ENCODE measurements around the gene PCDHGA10. TPM values are rescaled to one million over a fixed set of nuclear protein-coding genes. Genes with fewer than 3 reads are reported as not detected.
"Not testable (repeated sequence)": the region's sequence is repeated elsewhere in the genome, so short reads cannot be mapped to it uniquely, and the experiment has no call there.

Gene PCDHGA10
- total RNA-seq, 5 donors from 2014 or later (not counting 1 experiment from before 2014, with no cell fraction given): 0.10 to 0.53 (median 0.32) TPM

- ATAC-seq (replicated peaks in 1 of 4) (no peak), DNase-seq (no peak)
- Mint-ChIP-seq H3K27ac (peak within 1 kb of the TSS in 1 of 2 donors; percentile 46), H3K4me3 (peak within 1 kb of the TSS in 2 of 3 donors; percentile 21 to 27), H3K9me3 (peaks cover 13 to 39% (median 26%) of the 10 kb centered on the region in 3 donors), H3K36me3 (peaks cover 9% of the 10 kb centered on the region), H3K27me3 (peaks cover 61 to 76% of the 10 kb centered on the region in 2 donors), H3K4me1 (no peaks in the 10 kb centered on the region)
- Histone ChIP-seq H3K4me3 (ENCODE audit: control insufficient read depth in 1 of 2, extremely low read depth in 1 of 2, low read length in 1 of 2) (peak within 1 kb of the TSS in 1 of 2 donors; percentile 25), H3K27ac (ENCODE audit: low read length) (no peak within 1 kb of the TSS), H3K4me1 (ENCODE audit: control insufficient read depth in 1 of 2, extremely low read depth in 1 of 2, insufficient read depth in 2 of 2, low read length in 2 of 2) (peaks cover 0 to under 1% of the 10 kb centered on the region in 2 experiments), H3K36me3 (ENCODE audit: control insufficient read depth in 2 of 2, extremely low read depth in 1 of 2, insufficient read depth in 1 of 2, low read length in 1 of 2) (no peaks in the 10 kb centered on the region), H3K9me3 (peaks cover 7% of the 10 kb centered on the region), H3K27me3 (replicated peaks in 1 of 2; ENCODE audit: control insufficient read depth in 2 of 2, extremely low read depth in 1 of 2, insufficient read depth in 2 of 2, low read length in 1 of 2) (peaks cover 29 to 51% of the 10 kb centered on the region in 2 experiments)
- ChIA-PET POLR2A (interaction anchor here (0.6 to 0.7 kb wide), 2 partner anchors 62 to 574 kb away, joined by 3 to 9 read pairs; no protein-coding TSS in a partner anchor), CTCF (no interaction called here)
- 39% methylated on average over 30 of the region's 38 CpGs for WGBS (ENCODE audit: insufficient coverage)
Observed at GRCh38 chr5:141392429-141393198, 20.2 kb upstream of the PCDHGA10 start, which contains the start of gene PCDHGA8. Gene PCDHGA8, plus strand, starts transcription at chr5:141392633. Its CDS starts 181 bp downstream, at chr5:141392814.

- Histone ChIP-seq H3K36me3 (ENCODE audit: control insufficient read depth in 2 of 2, extremely low read depth in 1 of 2, insufficient read depth in 1 of 2, low read length in 1 of 2) (no peaks in the 10 kb centered on the region), H3K4me1 (ENCODE audit: control insufficient read depth in 1 of 2, extremely low read depth in 1 of 2, insufficient read depth in 2 of 2, low read length in 2 of 2) (peaks cover 0 to 3% of the 10 kb centered on the region in 2 experiments), H3K27me3 (replicated peaks in 1 of 2; ENCODE audit: control insufficient read depth in 2 of 2, extremely low read depth in 1 of 2, insufficient read depth in 2 of 2, low read length in 1 of 2) (peaks cover 28 to 53% of the 10 kb centered on the region in 2 experiments), H3K9me3 (peaks cover 6% of the 10 kb centered on the region), H3K27ac (ENCODE audit: low read length) (no peak overlapping the region), H3K4me3 (ENCODE audit: control insufficient read depth in 1 of 2, extremely low read depth in 1 of 2, low read length in 1 of 2) (no peak overlapping the region)
- ChIA-PET CTCF (no interaction called here), POLR2A (interaction anchor here in 1 of 2 donors (0.6 kb wide), 1 partner anchor 63 kb away, joined by 9 read pairs; no protein-coding TSS in a partner anchor)
- ATAC-seq (replicated peaks in 1 of 4) (no peak), DNase-seq (no peak)
- Mint-ChIP-seq H3K27me3 (peaks cover 61 to 75% of the 10 kb centered on the region in 2 donors), H3K4me3 (no peak overlapping the region), H3K36me3 (peaks cover 9% of the 10 kb centered on the region), H3K9me3 (peaks cover 13 to 37% (median 25%) of the 10 kb centered on the region in 3 donors), H3K27ac (no peak overlapping the region), H3K4me1 (no peaks in the 10 kb centered on the region)
- WGBS (ENCODE audit: insufficient coverage): 51% methylated on average over 14 of the region's 21 CpGs
Observed at GRCh38 chr5:141393267-141393666, 19.5 kb upstream of the PCDHGA10 start.

GRCh38 chr5:141394401-141395187 is 18.2 kb upstream of the PCDHGA10 start:
- peaks cover 33 to 51% of the 10 kb centered on the region in 2 experiments for H3K27me3 ChIP-seq (replicated peaks in 1 of 2; ENCODE audit: control insufficient read depth in 2 of 2, extremely low read depth in 1 of 2, insufficient read depth in 2 of 2, low read length in 1 of 2)
- Mint-ChIP-seq H3K9me3 (peaks cover 9 to 36% (median 26%) of the 10 kb centered on the region in 3 donors), H3K27me3 (peaks cover 58 to 75% of the 10 kb centered on the region in 2 donors)
- H3K4me1 ChIP-seq (ENCODE audit: control insufficient read depth in 1 of 2, extremely low read depth in 1 of 2, insufficient read depth in 2 of 2, low read length in 2 of 2); H3K27ac Mint-ChIP-seq; ATAC-seq (replicated peaks in 1 of 4); H3K4me1 Mint-ChIP-seq; H3K36me3 Mint-ChIP-seq; H3K36me3 ChIP-seq (ENCODE audit: control insufficient read depth in 2 of 2, extremely low read depth in 1 of 2, insufficient read depth in 1 of 2, low read length in 1 of 2); H3K4me3 ChIP-seq (ENCODE audit: control insufficient read depth in 1 of 2, extremely low read depth in 1 of 2, low read length in 1 of 2); H3K9me3 ChIP-seq; H3K27ac ChIP-seq (ENCODE audit: low read length); POLR2A ChIA-PET; H3K4me3 Mint-ChIP-seq; DNase-seq: not testable (repeated sequence)
- 45% methylated on average over 17 of the region's 53 CpGs for WGBS (ENCODE audit: insufficient coverage)
- CTCF ChIA-PET: interaction anchor here in 1 of 2 donors (0.7 kb wide), 1 partner anchor 18 kb away, joined by 3 read pairs; the partner anchor contains the start of gene PCDHGA10

GRCh38 chr5:141397756-141398551 is 14.8 kb upstream of the PCDHGA10 start, which contains the start of gene PCDHGB5:
Gene PCDHGB5, plus strand, starts transcription at chr5:141397947. Its CDS starts 181 bp downstream, at chr5:141398128.
- H3K4me3 ChIP-seq (ENCODE audit: control insufficient read depth in 1 of 2, extremely low read depth in 1 of 2, low read length in 1 of 2): peak within 1 kb of the TSS in 1 of 2 donors; percentile 38
- peaks cover 12% of the 10 kb centered on the region for H3K9me3 ChIP-seq
- not testable (repeated sequence) for H3K27ac Mint-ChIP-seq; H3K4me1 Mint-ChIP-seq; H3K27ac ChIP-seq (ENCODE audit: low read length); H3K36me3 ChIP-seq (ENCODE audit: control insufficient read depth in 2 of 2, extremely low read depth in 1 of 2, insufficient read depth in 1 of 2, low read length in 1 of 2); H3K4me1 ChIP-seq (ENCODE audit: control insufficient read depth in 1 of 2, extremely low read depth in 1 of 2, insufficient read depth in 2 of 2, low read length in 2 of 2); H3K36me3 Mint-ChIP-seq
- CTCF ChIA-PET: interaction anchor here in 1 of 2 donors (1.1 to 2.1 kb wide), 5 partner anchors 15 to 169 kb away, joined by 3 to 8 read pairs (median 5); partner anchors contain the start of genes PCDHGA10 and TAF7
- DNase-seq (peak in 11 of 35 experiments; percentile 18 to 38 (median 25)), ATAC-seq (replicated peaks in 1 of 4) (peak; percentile 76 to 84 (median 80))
- peaks cover 22 to 53% of the 10 kb centered on the region in 2 experiments for H3K27me3 ChIP-seq (replicated peaks in 1 of 2; ENCODE audit: control insufficient read depth in 2 of 2, extremely low read depth in 1 of 2, insufficient read depth in 2 of 2, low read length in 1 of 2)
- H3K4me3 Mint-ChIP-seq: peak within 1 kb of the TSS; percentile 24 to 40 (median 39)
- 22% methylated on average over 11 of the region's 43 CpGs for WGBS (ENCODE audit: insufficient coverage)
- peaks cover 11 to 29% (median 20%) of the 10 kb centered on the region in 3 donors for H3K9me3 Mint-ChIP-seq
- H3K27me3 Mint-ChIP-seq: peaks cover 53 to 74% of the 10 kb centered on the region in 2 donors
- POLR2A ChIA-PET: interaction anchor here in 1 of 2 donors (0.6 kb wide), 1 partner anchor 164 kb away, joined by 3 read pairs; no protein-coding TSS in a partner anchor

- ChIA-PET POLR2A (no interaction called here), CTCF (interaction anchor here in 1 of 2 donors (1.6 to 2.1 kb wide), 2 partner anchors 14 to 126 kb away, joined by 5 to 7 read pairs; partner anchors contain the start of gene PCDHGA10)
- Mint-ChIP-seq H3K4me3 (no peak overlapping the region), H3K27ac (no peak overlapping the region), H3K36me3 (peaks cover 8% of the 10 kb centered on the region), H3K9me3 (peaks cover 12 to 30% (median 23%) of the 10 kb centered on the region in 3 donors), H3K27me3 (peaks cover 56 to 74% of the 10 kb centered on the region in 2 donors), H3K4me1 (peaks cover 0 to 2% (median 0%) of the 10 kb centered on the region in 3 donors)
- H3K27ac ChIP-seq (ENCODE audit: low read length): no peak overlapping the region
- ATAC-seq (replicated peaks in 1 of 4): no peak
- H3K4me1 ChIP-seq (ENCODE audit: control insufficient read depth in 1 of 2, extremely low read depth in 1 of 2, insufficient read depth in 2 of 2, low read length in 2 of 2): peaks cover 0 to 9% of the 10 kb centered on the region in 2 experiments
- peaks cover 20 to 55% of the 10 kb centered on the region in 2 experiments for H3K27me3 ChIP-seq (replicated peaks in 1 of 2; ENCODE audit: control insufficient read depth in 2 of 2, extremely low read depth in 1 of 2, insufficient read depth in 2 of 2, low read length in 1 of 2)
- no peaks in the 10 kb centered on the region for H3K36me3 ChIP-seq (ENCODE audit: control insufficient read depth in 2 of 2, extremely low read depth in 1 of 2, insufficient read depth in 1 of 2, low read length in 1 of 2)
- 43% methylated on average over 13 of the region's 15 CpGs for WGBS (ENCODE audit: insufficient coverage)
- H3K9me3 ChIP-seq: peaks cover 9% of the 10 kb centered on the region
- DNase-seq: no peak
- H3K4me3 ChIP-seq (ENCODE audit: control insufficient read depth in 1 of 2, extremely low read depth in 1 of 2, low read length in 1 of 2): no peak overlapping the region
Observed at GRCh38 chr5:141398608-141399007, 14.2 kb upstream of the PCDHGA10 start.
